Measurements from ENCODE around the gene CFAP74. TPM values are rescaled to one million over a fixed set of nuclear protein-coding genes. Genes with fewer than 3 reads are reported as not detected.

The CFAP74 gene
- polyA plus RNA-seq, 1 experiment: not detected

GRCh38 chr1:1959459-1959839 lies 44.1 kb downstream of the CFAP74 start:
- Histone ChIP-seq H3K27ac (ENCODE audit: low read depth, low read length) (no peak overlapping the region), H3K4me3 (ENCODE audit: low read depth, low read length) (no peak overlapping the region), H3K27me3 (ENCODE audit: control insufficient read depth, insufficient read depth, low read length) (peaks cover 25% of the 10 kb centered on the region), H3K9me3 (ENCODE audit: control insufficient read depth, insufficient read depth, low read length) (peaks cover 5% of the 10 kb centered on the region; the same call in 1 of the 2 replicates)
- no peak for TF ChIP-seq CTCF (IDR thresholded peaks at IDR 0.05; ENCODE audit: low read depth, low read length)
- CTCF ChIA-PET: interaction anchor here (1.0 to 4.7 kb wide), 2 partner anchors 86 to 180 kb away, joined by 3 to 45 read pairs; no protein-coding TSS in a partner anchor
- POLR2A ChIA-PET: no interaction called here
- DNase-seq (ENCODE audit: low read depth, low spot score): no peak

- TF ChIP-seq CTCF (IDR thresholded peaks at IDR 0.05; ENCODE audit: low read depth, low read length): no peak
- Histone ChIP-seq H3K27ac (ENCODE audit: low read depth, low read length) (no peak overlapping the region), H3K9me3 (ENCODE audit: control insufficient read depth, insufficient read depth, low read length) (peaks cover 5% of the 10 kb centered on the region; the same call in 1 of the 2 replicates), H3K4me3 (ENCODE audit: low read depth, low read length) (no peak overlapping the region), H3K27me3 (ENCODE audit: control insufficient read depth, insufficient read depth, low read length) (peaks cover 23% of the 10 kb centered on the region)
- ChIA-PET CTCF (interaction anchor here (0.8 to 4.7 kb wide), 2 partner anchors 9 to 87 kb away, joined by 8 to 45 read pairs; no protein-coding TSS in a partner anchor), POLR2A (no interaction called here)
- DNase-seq (ENCODE audit: low read depth, low spot score): no peak
Measured at GRCh38 chr1:1958071-1958541, 45.5 kb downstream of the CFAP74 start.

- H3K27me3 ChIP-seq (ENCODE audit: control insufficient read depth, insufficient read depth, low read length): peaks cover 26% of the 10 kb centered on the region
- H3K27ac ChIP-seq (ENCODE audit: low read depth, low read length): no peak overlapping the region
- CTCF ChIA-PET: no interaction called here
- POLR2A ChIA-PET: interaction anchor here (0.6 kb wide), 1 partner anchor 218 kb away, joined by 3 read pairs; no protein-coding TSS in a partner anchor
- no peak for DNase-seq (ENCODE audit: low read depth, low spot score)
- peaks cover 5% of the 10 kb centered on the region; the same call in 1 of the 2 replicates for H3K9me3 ChIP-seq (ENCODE audit: control insufficient read depth, insufficient read depth, low read length)
- no peak for TF ChIP-seq CTCF (IDR thresholded peaks at IDR 0.05; ENCODE audit: low read depth, low read length)
- H3K4me3 ChIP-seq (ENCODE audit: low read depth, low read length): no peak overlapping the region
Measured at GRCh38 chr1:1957533-1957961, 46.0 kb downstream of the CFAP74 start.

- no peak overlapping the region for H3K4me3 ChIP-seq (ENCODE audit: low read depth, low read length)
- POLR2A ChIA-PET: interaction anchor here (0.6 kb wide), 1 partner anchor 219 kb away, joined by 3 read pairs; no protein-coding TSS in a partner anchor
- TF ChIP-seq CTCF (IDR thresholded peaks at IDR 0.05; ENCODE audit: low read depth, low read length): no peak
Measured at GRCh38 chr1:1956586-1957532, 46.7 kb downstream of the CFAP74 start.

More at GRCh38 chr1:1956586-1957532, 46.7 kb downstream of the CFAP74 start:
- no peak for DNase-seq (ENCODE audit: low read depth, low spot score)
- no peak overlapping the region for H3K27ac ChIP-seq (ENCODE audit: low read depth, low read length)
- peaks cover 28% of the 10 kb centered on the region for H3K27me3 ChIP-seq (ENCODE audit: control insufficient read depth, insufficient read depth, low read length)
- peaks cover 5% of the 10 kb centered on the region; the same call in 1 of the 2 replicates for H3K9me3 ChIP-seq (ENCODE audit: control insufficient read depth, insufficient read depth, low read length)
- CTCF ChIA-PET: interaction anchor here (0.8 kb wide), 1 partner anchor 88 kb away, joined by 5 read pairs; no protein-coding TSS in a partner anchor

All from AG04450 (cell line).